Fibroblast of lung (primary cell): ENCODE results near the gene PDE4D. TPM values are rescaled to one million over a fixed set of nuclear protein-coding genes. Genes with fewer than 3 reads are reported as not detected.
A peak's percentile ranks its signal among the peaks of the same experiment; 100 is the strongest.

Experiments used
- DNase-seq, 2 donors: peaks; one replicate each; pipeline versions ENCODE4 v3.0.0 to v3.0.0-alpha.2; 2010; ENCODE audit warnings: low read depth in 2 of 2
- H2AFZ ChIP-seq: 2 replicates; pipeline ENCODE4 v1.5.1; 2012; ENCODE audit warnings: low read length, control low read depth, inconsistent platforms
- H3K27ac ChIP-seq: 2 replicates; pipeline ENCODE4 v1.5.1; 2011; ENCODE audit warnings: low read length, control low read depth; ENCODE audit not compliant: insufficient read depth
- H3K27me3 ChIP-seq: 2 replicates; pipeline ENCODE4 v1.5.1; 2011; ENCODE audit warnings: mild to moderate bottlenecking, low read length; ENCODE audit not compliant: control insufficient read depth, insufficient read depth
- H3K36me3 ChIP-seq: 2 replicates; pipeline ENCODE4 v1.5.1; 2011; ENCODE audit warnings: low read length; ENCODE audit not compliant: control insufficient read depth, insufficient read depth
- H3K4me1 ChIP-seq: 2 replicates; pipeline ENCODE4 v1.5.1; 2011; ENCODE audit warnings: low read length; ENCODE audit not compliant: control insufficient read depth, insufficient read depth; ENCODE audit errors: extremely low read depth
- H3K4me2 ChIP-seq: 2 replicates; pipeline ENCODE4 v1.5.1; 2011; ENCODE audit warnings: low read length, control low read depth; ENCODE audit not compliant: insufficient read depth; ENCODE audit errors: extremely low read depth
- H3K4me3 ChIP-seq, 4 experiments: fragments of 200-600 bp in 1 of 4; sonication (generic) in 1 of 4; replicated peaks in 1 of 4; 2 replicates each; pipeline ENCODE4 v1.5.1; 2011 to 2016; ENCODE audit warnings: low read length in 4 of 4, low read depth in 3 of 4, mild to moderate bottlenecking in 3 of 4, control low read depth in 2 of 4, inconsistent platforms in 1 of 4, mixed read lengths in 1 of 4; ENCODE audit not compliant: insufficient read depth in 1 of 4; ENCODE audit errors: control extremely low read depth in 1 of 4
- H3K79me2 ChIP-seq: 2 replicates; pipeline ENCODE4 v1.5.1; 2012; ENCODE audit warnings: mild to moderate bottlenecking, low read length, inconsistent platforms; ENCODE audit not compliant: control insufficient read depth, insufficient read depth
- H3K9ac ChIP-seq: 2 replicates; pipeline ENCODE4 v1.5.1; 2011; ENCODE audit warnings: mild to moderate bottlenecking, low read length, control low read depth; ENCODE audit not compliant: insufficient read depth
- H3K9me3 ChIP-seq: 2 replicates; pipeline ENCODE4 v1.5.1; 2012; ENCODE audit warnings: low read depth, low read length; ENCODE audit not compliant: control insufficient read depth, insufficient read depth
- H4K20me1 ChIP-seq: 2 replicates; pipeline ENCODE4 v1.5.1; 2011; ENCODE audit warnings: low read length; ENCODE audit not compliant: control insufficient read depth, insufficient read depth; ENCODE audit errors: extremely low read depth
- EZH2 ChIP-seq: IDR thresholded peaks from 2 replicates; pipeline ENCODE4 v1.5.1; 2012; ENCODE audit warnings: low read length, control low read depth, mild to moderate bottlenecking; ENCODE audit errors: missing control alignments
- polyA plus RNA-seq, 2 donors: library from polyadenylated mRNA; depleted of rRNA in 1 of 2; stranded (reverse) in 1 of 2; unstranded in 1 of 2; fragments of >200 nt; gene quantifications; 2 replicates each; pipeline ENCODE4 v1.2.1, GENCODE V29; 2011 to 2012; ENCODE audit warnings: missing spikeins in 1 of 2
- total RNA-seq: library from RNA; depleted of rRNA; stranded (reverse); fragments of >200 nt; gene quantifications from 2 replicates; pipeline ENCODE4 v1.2.1, GENCODE V29; 2014
- TF ChIP-seq, protein P1 (sequence below), 2 donors: IDR thresholded peaks in 1 of 2; conservative IDR thresholded peaks in 1 of 2; 1 replicate in 1 of 2; 2 replicates in 1 of 2; pipeline ENCODE4 v1.5.1; 2011 to 2012; ENCODE audit warnings: low read length in 2 of 2, control low read depth in 1 of 2, inconsistent platforms in 1 of 2, low read depth in 1 of 2, mild to moderate bottlenecking in 1 of 2

PDE4D gene
- total and polyA plus RNA-seq, 2 donors (not counting 1 experiment from before 2014, with no cell fraction given) = 2.1 to 8.3 TPM

DNA sequence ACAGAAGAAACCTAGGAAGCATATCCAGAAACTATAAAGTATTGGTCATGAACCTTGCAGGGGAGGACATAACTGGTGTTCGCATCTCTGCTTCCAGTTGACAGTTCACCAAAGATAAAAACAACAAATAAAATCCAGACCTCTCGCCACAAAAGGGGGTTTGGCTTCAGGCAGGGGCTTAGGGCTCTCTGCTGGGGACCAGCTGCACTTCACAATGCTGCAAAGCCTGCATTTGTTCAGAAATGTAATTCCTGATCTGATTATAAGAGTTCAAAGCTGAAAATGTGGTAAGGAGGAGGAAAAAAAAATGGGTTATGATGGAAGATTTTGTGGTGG lies 79.0 kb downstream of the PDE4D start:
- no peak for TF ChIP-seq EZH2
- TF ChIP-seq, protein P1, sequence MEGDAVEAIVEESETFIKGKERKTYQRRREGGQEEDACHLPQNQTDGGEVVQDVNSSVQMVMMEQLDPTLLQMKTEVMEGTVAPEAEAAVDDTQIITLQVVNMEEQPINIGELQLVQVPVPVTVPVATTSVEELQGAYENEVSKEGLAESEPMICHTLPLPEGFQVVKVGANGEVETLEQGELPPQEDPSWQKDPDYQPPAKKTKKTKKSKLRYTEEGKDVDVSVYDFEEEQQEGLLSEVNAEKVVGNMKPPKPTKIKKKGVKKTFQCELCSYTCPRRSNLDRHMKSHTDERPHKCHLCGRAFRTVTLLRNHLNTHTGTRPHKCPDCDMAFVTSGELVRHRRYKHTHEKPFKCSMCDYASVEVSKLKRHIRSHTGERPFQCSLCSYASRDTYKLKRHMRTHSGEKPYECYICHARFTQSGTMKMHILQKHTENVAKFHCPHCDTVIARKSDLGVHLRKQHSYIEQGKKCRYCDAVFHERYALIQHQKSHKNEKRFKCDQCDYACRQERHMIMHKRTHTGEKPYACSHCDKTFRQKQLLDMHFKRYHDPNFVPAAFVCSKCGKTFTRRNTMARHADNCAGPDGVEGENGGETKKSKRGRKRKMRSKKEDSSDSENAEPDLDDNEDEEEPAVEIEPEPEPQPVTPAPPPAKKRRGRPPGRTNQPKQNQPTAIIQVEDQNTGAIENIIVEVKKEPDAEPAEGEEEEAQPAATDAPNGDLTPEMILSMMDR (conservative IDR thresholded peaks at IDR 0.05 in 1 of 2, IDR thresholded peaks at IDR 0.05 in 1 of 2; ENCODE audit: low read depth in 1 of 2, low read length in 2 of 2) = no peak
- no peak overlapping the region for H3K27ac ChIP-seq

DNA sequence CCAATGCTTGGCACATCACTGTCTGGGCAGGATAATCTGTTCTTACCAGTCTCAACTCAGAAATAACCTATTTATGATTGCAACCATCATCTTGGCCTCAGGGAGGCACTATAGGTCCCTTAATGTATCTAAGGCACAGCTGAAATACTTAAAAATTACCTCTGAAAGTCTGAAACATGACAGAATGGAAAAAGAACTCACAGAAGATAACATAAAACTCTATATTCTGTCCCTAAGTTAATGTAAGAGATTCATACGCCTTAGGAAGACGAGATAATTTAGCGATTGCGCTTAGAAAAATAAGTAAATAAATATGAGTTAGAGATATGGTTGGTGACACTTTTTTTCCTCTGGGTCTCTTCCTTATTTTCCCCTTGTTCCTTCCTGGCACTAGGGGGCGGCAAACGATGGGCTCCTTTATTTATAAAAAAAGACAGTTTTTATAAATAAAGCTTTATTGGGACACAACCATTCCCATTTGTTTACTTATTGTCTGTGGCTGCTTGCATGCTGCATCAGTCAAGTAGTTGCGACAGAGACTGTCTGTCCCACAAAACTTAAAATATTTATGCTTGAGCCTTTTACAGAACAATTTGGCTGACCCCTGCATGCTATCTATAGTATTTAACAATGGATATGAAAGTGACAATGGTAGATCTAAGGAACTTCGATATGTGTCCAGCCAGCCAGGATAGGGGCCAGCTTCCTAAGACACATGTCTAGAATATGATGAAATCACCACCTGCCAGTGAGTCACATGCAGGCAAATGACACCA lies 79.6 kb downstream of the PDE4D start:
- Histone ChIP-seq H3K36me3 (no peaks in the 10 kb centered on the region), H2AFZ (no peak overlapping the region), H3K27me3 (peaks cover 8% of the 10 kb centered on the region), H3K9ac (no peak overlapping the region), H3K79me2 (no peaks in the 10 kb centered on the region), H4K20me1 (no peaks in the 10 kb centered on the region), H3K4me1 (no peaks in the 10 kb centered on the region), H3K4me2 (no peak overlapping the region), H3K9me3 (no peaks in the 10 kb centered on the region), H3K4me3 (peak overlapping the region in 1 of 4 experiments; percentile 15), H3K27ac (no peak overlapping the region)
- DNase-seq = peak; percentile 69 to 80
- TF ChIP-seq, protein P1 (conservative IDR thresholded peaks at IDR 0.05 in 1 of 2, IDR thresholded peaks at IDR 0.05 in 1 of 2; ENCODE audit: low read depth in 1 of 2, low read length in 2 of 2) = peak; percentile 44 to 48
- no peak for TF ChIP-seq EZH2

More for the DNA sequence above, 79.0 kb downstream of the PDE4D start:
- Histone ChIP-seq H3K9me3 (no peaks in the 10 kb centered on the region), H4K20me1 (no peaks in the 10 kb centered on the region), H2AFZ (no peak overlapping the region), H3K27me3 (peaks cover 8% of the 10 kb centered on the region), H3K4me1 (no peaks in the 10 kb centered on the region), H3K79me2 (no peaks in the 10 kb centered on the region), H3K4me2 (no peak overlapping the region), H3K9ac (no peak overlapping the region), H3K4me3 (no peak overlapping the region), H3K36me3 (no peaks in the 10 kb centered on the region)
- DNase-seq = no peak

DNA sequence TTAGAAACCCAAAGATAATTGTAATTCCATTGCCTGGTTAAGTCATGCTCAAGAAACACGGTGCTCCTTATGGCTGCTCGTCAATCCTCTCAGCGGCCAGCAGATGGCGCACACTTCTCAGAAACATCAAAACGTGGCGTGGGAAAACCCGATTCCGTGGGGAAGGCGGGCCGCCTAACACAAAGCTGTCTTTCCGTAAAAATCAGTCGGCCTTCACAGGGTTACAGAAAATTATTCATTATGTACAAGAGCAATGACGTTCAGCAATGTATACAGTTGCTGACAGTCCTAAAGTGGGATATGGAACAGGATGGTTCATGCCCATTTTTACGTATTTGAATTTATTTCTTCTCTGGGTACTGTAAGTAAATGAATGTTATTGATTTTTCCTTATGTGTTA lies 83.5 kb downstream of the PDE4D start:
- Histone ChIP-seq H3K4me2 (peak overlapping the region; percentile 71), H4K20me1 (no peaks in the 10 kb centered on the region), H2AFZ (peak overlapping the region; percentile 11), H3K9ac (no peak overlapping the region), H3K9me3 (no peaks in the 10 kb centered on the region), H3K27me3 (peaks cover 8% of the 10 kb centered on the region), H3K4me1 (no peaks in the 10 kb centered on the region), H3K4me3 (peak overlapping the region in 2 of 4 experiments; percentile 15 to 45), H3K79me2 (no peaks in the 10 kb centered on the region), H3K36me3 (no peaks in the 10 kb centered on the region), H3K27ac (no peak overlapping the region)
- DNase-seq = peak; percentile 45 to 83
- TF ChIP-seq EZH2 = no peak
- TF ChIP-seq, protein P1 (conservative IDR thresholded peaks at IDR 0.05 in 1 of 2, IDR thresholded peaks at IDR 0.05 in 1 of 2; ENCODE audit: low read depth in 1 of 2, low read length in 2 of 2) = peak; percentile 88 to 91
